HCT116 (cell line): ENCODE measurements around the gene WIF1. TPM values are rescaled to one million over a fixed set of nuclear protein-coding genes. Genes with fewer than 3 reads are reported as not detected.

Experiments
- ATAC-seq: fragments of 200-7000 bp; cut with Tn5 transposase; 2 replicates; pipeline ENCODE4 v1.9.1; 2020; ENCODE audit warnings: mild to moderate bottlenecking, moderate library complexity
- BruUV-seq: library from RNA; stranded (reverse); fragments of 400-500 nt; replicated peaks from 2 replicates; lab custom pipeline; 2021; lab: Mats Ljungman, UMichigan
- CTCF ChIA-PET: fragments of 300-600 bp; sonication (Branson Sonifier 250); formaldehyde crosslinking; loops from one replicate; lab custom pipeline; 2021; ENCODE audit warnings: antibody characterized with exemption; lab: Charles Lee
- POLR2A ChIA-PET: fragments of 300-600, 350-600 bp; sonication (Branson Sonifier 250); formaldehyde crosslinking; loops from one replicate; lab custom pipeline; 2021; ENCODE audit warnings: antibody characterized with exemption; lab: Charles Lee
- RAD21 ChIA-PET, 2 experiments: fragments of 300-600 bp; sonication (Branson Sonifier 250); formaldehyde crosslinking; loops; one replicate each; lab custom pipeline; 2023; ENCODE audit warnings: low total read pairs in 2 of 2; ENCODE audit not compliant: uncharacterized antibody in 2 of 2, unreplicated experiment in 2 of 2, low non-redundant PET in 1 of 2; lab: Charles Lee
- DNase-seq: peaks from one replicate; pipeline ENCODE4 v3.0.0-alpha.2; 2010; ENCODE audit warnings: low read depth, low spot score
- H2AFZ ChIP-seq: fragments of 200-600 bp; shearing (Covaris generic), sonication (generic); 2 replicates; pipeline ENCODE4 v1.6.1; 2017; ENCODE audit warnings: low read depth, mixed run types, mixed read lengths, antibody characterized with exemption, low read length; ENCODE audit not compliant: poor library complexity, severe bottlenecking
- H3K27ac ChIP-seq: 2 replicates; pipeline ENCODE4 v1.5.1; 2012; ENCODE audit warnings: low read depth, low read length
- H3K27me3 ChIP-seq: fragments of 200-600 bp; sonication (generic); 2 replicates; pipeline ENCODE4 v1.6.1; 2016; ENCODE audit warnings: mixed run types, low read length, mixed read lengths; ENCODE audit not compliant: insufficient read depth
- H3K36me3 ChIP-seq, 2 experiments: fragments of 200-500 bp in 1 of 2; fragments of 200-600 bp in 1 of 2; sonication (Bioruptor generic) in 1 of 2; sonication (generic) in 1 of 2; 2 replicates each; pipeline versions ENCODE4 v1.5.1 to v1.6.1; 2014 to 2016; ENCODE audit warnings: low read length in 2 of 2, inconsistent platforms in 1 of 2, mixed read lengths in 1 of 2, mixed run types in 1 of 2; ENCODE audit not compliant: insufficient read depth in 2 of 2, control insufficient read depth in 1 of 2
- H3K4me1 ChIP-seq, 2 experiments: fragments of 200-600 bp in 1 of 2; sonication (generic) in 1 of 2; 2 replicates each; pipeline versions ENCODE4 v1.5.1 to v1.6.1; 2012 to 2017; ENCODE audit warnings: low read length in 2 of 2, inconsistent platforms in 1 of 2, mild to moderate bottlenecking in 1 of 2, mixed read lengths in 1 of 2, mixed run types in 1 of 2, moderate library complexity in 1 of 2; ENCODE audit not compliant: insufficient read depth in 2 of 2, control insufficient read depth in 1 of 2
- H3K4me2 ChIP-seq: fragments of 200-600 bp; sonication (generic); 2 replicates; pipeline ENCODE4 v1.6.1; 2017; ENCODE audit warnings: mixed run types, low read length, mixed read lengths
- H3K4me3 ChIP-seq, 2 experiments: fragments of 200-600 bp in 1 of 2; sonication (generic) in 1 of 2; replicated peaks in 1 of 2; 2 replicates each; pipeline ENCODE4 v1.5.1; 2011 to 2016; ENCODE audit warnings: low read length in 2 of 2, control low read depth in 1 of 2, low read depth in 1 of 2, mild to moderate bottlenecking in 1 of 2, mixed read lengths in 1 of 2, mixed run types in 1 of 2
- H3K79me2 ChIP-seq: fragments of 200-600 bp; sonication (generic); 2 replicates; pipeline ENCODE4 v1.6.1; 2017; ENCODE audit warnings: mild to moderate bottlenecking, mixed run types, low read length, moderate library complexity, mixed read lengths; ENCODE audit not compliant: insufficient read depth
- H3K9ac ChIP-seq: fragments of 200-600 bp; sonication (generic); 2 replicates; pipeline ENCODE4 v1.6.1; 2016; ENCODE audit warnings: low read length, mixed read lengths
- H3K9me2 ChIP-seq: fragments of 200-600 bp; sonication (generic), shearing (Covaris generic); 2 replicates; pipeline ENCODE4 v1.6.1; 2017; ENCODE audit warnings: mixed run types, mild to moderate bottlenecking, moderate library complexity; ENCODE audit not compliant: insufficient read depth
- H3K9me3 ChIP-seq, 2 experiments: fragments of 200-500 bp in 1 of 2; fragments of 200-600 bp in 1 of 2; sonication (Bioruptor generic) in 1 of 2; sonication (generic) in 1 of 2; 2 replicates each; pipeline ENCODE4 v1.6.1; 2014 to 2017; ENCODE audit warnings: low read length in 2 of 2, mixed read lengths in 2 of 2, inconsistent platforms in 1 of 2, low read depth in 1 of 2, mild to moderate bottlenecking in 1 of 2, mixed run types in 1 of 2, moderate library complexity in 1 of 2; ENCODE audit not compliant: control insufficient read depth in 1 of 2, insufficient read depth in 1 of 2
- H4K20me1 ChIP-seq: fragments of 200-600 bp; sonication (generic), shearing (Covaris generic); 2 replicates; pipeline ENCODE4 v1.6.1; 2017; ENCODE audit warnings: mixed run types, mild to moderate bottlenecking, moderate library complexity; ENCODE audit not compliant: insufficient read depth
- CEBPB ChIP-seq: IDR thresholded peaks from 2 replicates; pipeline ENCODE4 v1.6.1; 2012; ENCODE audit warnings: low read depth
- EGR1 ChIP-seq: IDR thresholded peaks from 2 replicates; pipeline ENCODE4 v1.6.1; 2012; ENCODE audit warnings: low read depth
- ELF1 ChIP-seq: IDR thresholded peaks from 2 replicates; pipeline ENCODE4 v1.6.1; 2012; ENCODE audit warnings: low read depth, borderline replicate concordance
- EZH2phosphoT487 ChIP-seq: fragments of 200-600 bp; IDR thresholded peaks from 2 replicates; pipeline ENCODE4 v1.6.1; 2018; ENCODE audit warnings: antibody characterized with exemption, borderline replicate concordance
- FOSL1 ChIP-seq: IDR thresholded peaks from 2 replicates; pipeline ENCODE4 v1.6.1; 2012; ENCODE audit warnings: low read depth
- JUND ChIP-seq: IDR thresholded peaks from 2 replicates; pipeline ENCODE4 v1.6.1; 2012
- SIN3A ChIP-seq: IDR thresholded peaks from 2 replicates; pipeline ENCODE4 v1.6.1; 2012; ENCODE audit warnings: low read depth
- SRF ChIP-seq: IDR thresholded peaks from 2 replicates; pipeline ENCODE4 v1.6.1; 2012; ENCODE audit warnings: low read depth
- TCF7L2 ChIP-seq: IDR thresholded peaks from 2 replicates; pipeline ENCODE4 v1.7.0; 2011; ENCODE audit warnings: borderline replicate concordance, inconsistent platforms; ENCODE audit not compliant: insufficient read depth, insufficient read length; ENCODE audit errors: extremely low read depth
- ZNF274 ChIP-seq: fragments of 200-500 bp; sonication (Bioruptor generic); IDR thresholded peaks from 2 replicates; pipeline ENCODE4 v1.6.1; 2014; ENCODE audit warnings: mild to moderate bottlenecking, low read depth, low read length, inconsistent platforms
- intact Hi-C: fragments of 100-400 bp; cut with micrococcal nuclease; formaldehyde crosslinking; loops from 2 replicates; pipeline ENCODE4 v1.10.0; 2022
- total RNA-seq: library from RNA; stranded (reverse); gene quantifications from one replicate; pipeline ENCODE4 v1.2.1, GENCODE V29; 2021; ENCODE audit not compliant: unreplicated experiment
- TF ChIP-seq, protein P1 (sequence below), 3 experiments: fragments of 200-600 bp in 1 of 3; sonication (generic) in 1 of 3; IDR thresholded peaks in 2 of 3; conservative IDR thresholded peaks in 1 of 3; 2 replicates each; pipeline ENCODE4 v1.5.1; 2012 to 2017; ENCODE audit warnings: low read depth in 2 of 3, low read length in 2 of 3, antibody characterized with exemption in 1 of 3, borderline replicate concordance in 1 of 3, control low read depth in 1 of 3, mild to moderate bottlenecking in 1 of 3, mixed read lengths in 1 of 3, mixed run types in 1 of 3, moderate library complexity in 1 of 3; ENCODE audit not compliant: insufficient read depth in 1 of 3

WIF1 gene
- total RNA-seq, 1 experiment from 2014 or later, result not detected

DNA sequence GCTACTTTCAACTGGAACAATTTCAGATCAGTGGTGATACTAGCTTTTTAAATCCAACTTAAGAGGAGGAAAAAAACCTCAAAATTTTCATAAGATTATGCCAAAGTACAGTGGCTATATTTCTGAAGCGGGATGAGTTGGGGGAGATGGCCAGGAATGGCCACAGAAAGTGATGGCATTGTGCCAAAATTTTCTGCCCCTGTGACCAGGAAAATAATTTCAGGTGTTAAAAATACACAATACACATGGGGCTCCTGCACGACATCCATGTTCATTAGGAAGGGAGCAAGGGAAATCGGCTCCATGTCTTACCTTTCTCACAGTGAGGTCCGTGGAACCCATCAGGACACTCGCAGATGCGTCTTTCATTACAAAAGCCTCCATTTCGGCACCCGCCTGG is 53.7 kb downstream of the WIF1 start:
- H3K27ac ChIP-seq, result no peak overlapping the region
- no peaks in the 10 kb centered on the region for H3K9me3 ChIP-seq
- CTCF ChIA-PET, result no interaction called here
- no peaks in the 10 kb centered on the region for H3K36me3 ChIP-seq
- no peak overlapping the region for H3K4me3 ChIP-seq
- ATAC-seq (no peak), DNase-seq (no peak)
- H3K9me2 ChIP-seq, result no peaks in the 10 kb centered on the region
- no peak overlapping the region for H3K9ac ChIP-seq
- POLR2A ChIA-PET, result no interaction called here
- no peaks in the 10 kb centered on the region for H3K4me1 ChIP-seq
- H3K4me2 ChIP-seq, result no peak overlapping the region
- H3K27me3 ChIP-seq, result peaks cover 9% of the 10 kb centered on the region
- TF ChIP-seq SIN3A (no peak), JUND (no peak), SRF (no peak), FOSL1 (no peak), ZNF274 (no peak)
- TF ChIP-seq, protein P1, sequence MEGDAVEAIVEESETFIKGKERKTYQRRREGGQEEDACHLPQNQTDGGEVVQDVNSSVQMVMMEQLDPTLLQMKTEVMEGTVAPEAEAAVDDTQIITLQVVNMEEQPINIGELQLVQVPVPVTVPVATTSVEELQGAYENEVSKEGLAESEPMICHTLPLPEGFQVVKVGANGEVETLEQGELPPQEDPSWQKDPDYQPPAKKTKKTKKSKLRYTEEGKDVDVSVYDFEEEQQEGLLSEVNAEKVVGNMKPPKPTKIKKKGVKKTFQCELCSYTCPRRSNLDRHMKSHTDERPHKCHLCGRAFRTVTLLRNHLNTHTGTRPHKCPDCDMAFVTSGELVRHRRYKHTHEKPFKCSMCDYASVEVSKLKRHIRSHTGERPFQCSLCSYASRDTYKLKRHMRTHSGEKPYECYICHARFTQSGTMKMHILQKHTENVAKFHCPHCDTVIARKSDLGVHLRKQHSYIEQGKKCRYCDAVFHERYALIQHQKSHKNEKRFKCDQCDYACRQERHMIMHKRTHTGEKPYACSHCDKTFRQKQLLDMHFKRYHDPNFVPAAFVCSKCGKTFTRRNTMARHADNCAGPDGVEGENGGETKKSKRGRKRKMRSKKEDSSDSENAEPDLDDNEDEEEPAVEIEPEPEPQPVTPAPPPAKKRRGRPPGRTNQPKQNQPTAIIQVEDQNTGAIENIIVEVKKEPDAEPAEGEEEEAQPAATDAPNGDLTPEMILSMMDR (IDR thresholded peaks at IDR 0.05 in 2 of 3, conservative IDR thresholded peaks at IDR 0.05 in 1 of 3; ENCODE audit: borderline replicate concordance in 1 of 3, insufficient read depth in 1 of 3, low read depth in 2 of 3, low read length in 2 of 3), result no peak
- no TSS peak for BruUV-seq
- no peaks in the 10 kb centered on the region for H3K79me2 ChIP-seq
- intact Hi-C loops, result no loop called here
- RAD21 ChIA-PET, result no interaction called here
- no peak overlapping the region for H2AFZ ChIP-seq
- H4K20me1 ChIP-seq, result no peaks in the 10 kb centered on the region

DNA sequence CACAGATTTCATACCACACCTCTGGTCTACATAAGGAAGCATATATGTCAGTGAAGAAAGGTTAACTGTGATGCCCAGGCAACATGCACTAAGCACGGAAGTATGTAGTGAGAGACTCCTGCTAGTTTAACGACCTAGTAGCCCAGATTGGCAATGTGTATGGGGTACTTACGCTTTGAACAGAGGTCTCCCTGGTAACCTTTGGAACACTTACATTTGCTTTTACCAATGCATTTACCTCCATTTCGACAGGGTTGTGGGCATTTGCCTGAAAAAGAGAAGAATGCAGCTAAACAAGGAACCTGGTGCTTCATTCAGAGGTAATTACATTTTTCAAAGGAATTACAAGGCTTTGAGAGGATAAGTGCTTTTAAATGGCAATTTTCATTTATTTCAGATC is 65.2 kb downstream of the WIF1 start:
- ChIA-PET POLR2A (no interaction called here), RAD21 (no interaction called here), CTCF (no interaction called here)
- Histone ChIP-seq H3K36me3 (no peaks in the 10 kb centered on the region), H3K9me3 (no peaks in the 10 kb centered on the region), H4K20me1 (no peaks in the 10 kb centered on the region), H3K27me3 (peaks cover 8% of the 10 kb centered on the region; the same call in 1 of the 2 replicates), H3K9ac (no peak overlapping the region), H3K79me2 (no peaks in the 10 kb centered on the region), H3K27ac (no peak overlapping the region), H3K4me1 (no peaks in the 10 kb centered on the region), H3K9me2 (no peaks in the 10 kb centered on the region), H2AFZ (no peak overlapping the region), H3K4me3 (no peak overlapping the region), H3K4me2 (no peak overlapping the region)
- intact Hi-C loops, result no loop called here
- TF ChIP-seq TCF7L2 (no peak), JUND (no peak), SIN3A (no peak), EZH2phosphoT487 (no peak), EGR1 (no peak), ELF1 (no peak), CEBPB (no peak)
- no peak for DNase-seq
- BruUV-seq, result no TSS peak
- ATAC-seq, result no peak
